K562 (cell line): ENCODE results near the gene VSIG10L2. TPM values are rescaled to one million over a fixed set of nuclear protein-coding genes. Genes with fewer than 3 reads are reported as not detected.

Source experiments
- BRF2 ChIP-seq: IDR thresholded peaks from 3 replicates; pipeline ENCODE4 v1.6.1; 2011; ENCODE audit warnings: borderline replicate concordance, mild to moderate bottlenecking; ENCODE audit not compliant: insufficient read length, insufficient read depth
- CGGBP1 ChIP-seq: fragments of 250-450 bp; sonication (Bioruptor Pico); IDR thresholded peaks from 2 replicates; pipeline ENCODE4 v1.9.0; 2021; ENCODE audit warnings: mild to moderate bottlenecking
- CREM ChIP-seq: IDR thresholded peaks from 2 replicates; pipeline ENCODE4 v1.6.1; 2014; ENCODE audit warnings: antibody characterized with exemption, low read depth
- ETV5 ChIP-seq: sonication (generic); formaldehyde crosslinking; IDR thresholded peaks from 2 replicates; pipeline ENCODE4 v1.4.0; 2020; ENCODE audit warnings: low read depth, mild to moderate bottlenecking, missing genetic modification reagents
- FOXM1 ChIP-seq, 2 experiments: fragments of 450-650 bp in 1 of 2; sonication (generic) in 1 of 2; formaldehyde crosslinking in 1 of 2; IDR thresholded peaks; 2 replicates each; pipeline versions ENCODE4 v1.6.1 to v1.9.0; 2017 to 2022; ENCODE audit warnings: low read depth in 2 of 2, mild to moderate bottlenecking in 2 of 2, missing genetic modification reagents in 1 of 2, moderate library complexity in 1 of 2
- HDAC1 ChIP-seq, 2 experiments: fragments of 450-650 bp; IDR thresholded peaks; 2 replicates each; pipeline ENCODE4 v1.6.1; 2016 to 2017; ENCODE audit warnings: inconsistent platforms in 1 of 2, mild to moderate bottlenecking in 1 of 2, moderate library complexity in 1 of 2
- KAT7 ChIP-seq: sonication (generic); formaldehyde crosslinking; IDR thresholded peaks from 2 replicates; pipeline ENCODE4 v1.8.0; 2022; ENCODE audit warnings: missing genetic modification reagents, mild to moderate bottlenecking, borderline replicate concordance
- NBN ChIP-seq: fragments of 450-650 bp; IDR thresholded peaks from 2 replicates; pipeline ENCODE4 v1.6.1; 2016; ENCODE audit warnings: low read depth, mild to moderate bottlenecking
- RAD51 ChIP-seq: fragments of 450-650 bp; IDR thresholded peaks from 2 replicates; pipeline ENCODE4 v1.7.1; 2016; ENCODE audit warnings: low read depth, mild to moderate bottlenecking, borderline replicate concordance
- RB1 ChIP-seq: fragments of 450-650 bp; IDR thresholded peaks from 2 replicates; pipeline ENCODE4 v1.6.1; 2017; ENCODE audit warnings: low read depth, mild to moderate bottlenecking
- RFX7 ChIP-seq: fragments of 250-450 bp; sonication (Bioruptor Pico); IDR thresholded peaks from 2 replicates; pipeline ENCODE4 v1.5.1; 2021; ENCODE audit warnings: mild to moderate bottlenecking
- SMARCA4 ChIP-seq: fragments of 450-650 bp; IDR thresholded peaks from 2 replicates; pipeline ENCODE4 v1.6.1; 2016
- SMARCC2 ChIP-seq: fragments of 450-650 bp; IDR thresholded peaks from 2 replicates; pipeline ENCODE4 v1.6.1; 2017; ENCODE audit warnings: antibody characterized with exemption, moderate library complexity, mild to moderate bottlenecking, low read depth
- ZBTB34 ChIP-seq: fragments of 250-450 bp; sonication (Bioruptor Pico); IDR thresholded peaks from 2 replicates; pipeline ENCODE4 v1.8.0; 2021; ENCODE audit warnings: mild to moderate bottlenecking, moderate library complexity
- ZNF766 ChIP-seq: fragments of 200-800 bp; sonication (Bioruptor generic); conservative IDR thresholded peaks from 2 replicates; pipeline ENCODE4 v1.6.1; 2016; ENCODE audit warnings: missing genetic modification characterization, missing compliant biosample characterization
- ZNF77 ChIP-seq: fragments of 250-450 bp; sonication (Bioruptor Pico); IDR thresholded peaks from 2 replicates; pipeline ENCODE4 v1.5.0; 2020
- polyA plus RNA-seq, 8 experiments: library from polyadenylated mRNA; depleted of rRNA in 4 of 8; stranded (reverse) in 5 of 8; unstranded in 3 of 8; fragments of >200 nt; fragmentation: Nextera tagmentation in 2 of 8; fragmentation: Illumina TruSeq in 1 of 8; extraction: Ambion mirVana in 2 of 8; extraction: Trizol in 1 of 8; gene quantifications; 2 replicates each; pipeline versions ENCODE4 v1.2.1 to v1.2.3, GENCODE V29; 2011 to 2014; ENCODE audit warnings: inconsistent platforms in 1 of 8, missing spikeins in 1 of 8
- total RNA-seq, 7 experiments: library from RNA; depleted of rRNA in 6 of 7; stranded (reverse); fragments of >200 nt in 6 of 7; fragmentation: Illumina TruSeq in 2 of 7; extraction: Trizol in 2 of 7; gene quantifications; 2 replicates each; pipeline versions ENCODE4 v1.2.1 to v1.2.3, GENCODE V29; 2011 to 2021; ENCODE audit warnings: low replicate concordance in 1 of 7
- TF ChIP-seq, protein P1 (sequence below), 2 experiments: fragments of 450-650 bp; conservative IDR thresholded peaks; 2 replicates each; pipeline ENCODE4 v1.6.1; 2017; ENCODE audit warnings: mild to moderate bottlenecking in 2 of 2, moderate library complexity in 2 of 2
- TF ChIP-seq, protein P2 (sequence below): sonication (generic); formaldehyde crosslinking; IDR thresholded peaks from 2 replicates; pipeline ENCODE4 v1.4.0; 2020; ENCODE audit warnings: mild to moderate bottlenecking, missing genetic modification reagents

VSIG10L2 gene
- total and polyA plus RNA-seq, 9 of the 15 experiments (the other 6 are each of a cell fraction or from before 2014, with no cell fraction given), result not detected

DNA sequence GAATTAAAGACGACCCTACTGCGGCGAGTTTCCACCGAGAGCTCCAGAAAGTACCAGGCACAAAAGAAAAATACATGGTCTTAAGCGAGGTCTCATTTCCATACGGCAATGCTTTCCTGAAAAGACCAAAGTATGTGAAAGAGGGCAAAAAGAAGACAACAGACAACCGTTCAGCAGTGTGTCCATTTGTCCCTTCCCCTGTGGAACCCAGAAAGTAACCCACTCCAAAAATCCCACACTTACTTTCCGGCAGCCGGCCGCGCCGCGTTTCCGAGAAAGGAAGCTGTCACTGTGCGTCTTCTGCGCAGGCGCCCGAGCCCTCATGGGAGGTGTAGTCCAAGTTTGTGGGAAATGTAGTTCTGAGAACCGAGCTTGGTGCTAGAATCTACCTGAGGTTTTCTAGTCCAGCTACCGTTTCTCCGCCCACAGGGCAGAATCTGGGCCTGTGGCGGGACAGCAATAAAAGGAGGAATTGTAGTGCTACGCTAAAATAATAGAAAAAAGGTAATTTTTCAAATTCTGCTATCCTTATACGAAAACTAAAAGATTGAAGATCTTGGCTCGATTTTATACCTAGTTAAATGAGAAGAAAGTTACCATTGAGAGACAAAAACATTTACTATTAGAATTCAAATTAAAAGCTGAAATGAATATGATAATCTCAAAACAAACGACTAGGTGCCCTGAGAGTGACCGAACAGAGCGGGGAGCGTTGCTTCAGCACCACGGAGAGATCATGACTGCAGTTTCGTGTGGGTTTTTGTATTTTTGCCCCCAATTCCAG is 42.7 kb upstream of the VSIG10L2 start, which contains the start of gene PUS3 (continued):
- TF ChIP-seq, protein P1, sequence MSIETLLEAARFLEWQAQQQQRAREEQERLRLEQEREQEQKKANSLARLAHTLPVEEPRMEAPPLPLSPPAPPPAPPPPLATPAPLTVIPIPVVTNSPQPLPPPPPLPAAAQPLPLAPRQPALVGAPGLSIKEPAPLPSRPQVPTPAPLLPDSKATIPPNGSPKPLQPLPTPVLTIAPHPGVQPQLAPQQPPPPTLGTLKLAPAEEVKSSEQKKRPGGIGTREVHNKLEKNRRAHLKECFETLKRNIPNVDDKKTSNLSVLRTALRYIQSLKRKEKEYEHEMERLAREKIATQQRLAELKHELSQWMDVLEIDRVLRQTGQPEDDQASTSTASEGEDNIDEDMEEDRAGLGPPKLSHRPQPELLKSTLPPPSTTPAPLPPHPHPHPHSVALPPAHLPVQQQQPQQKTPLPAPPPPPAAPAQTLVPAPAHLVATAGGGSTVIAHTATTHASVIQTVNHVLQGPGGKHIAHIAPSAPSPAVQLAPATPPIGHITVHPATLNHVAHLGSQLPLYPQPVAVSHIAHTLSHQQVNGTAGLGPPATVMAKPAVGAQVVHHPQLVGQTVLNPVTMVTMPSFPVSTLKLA (conservative IDR thresholded peaks at IDR 0.05), result peak; percentile 44 to 74; a peak in 3 of 4 replicates
- no peak for TF ChIP-seq ZNF77
- no peak for TF ChIP-seq SMARCA4
- TF ChIP-seq, protein P2, sequence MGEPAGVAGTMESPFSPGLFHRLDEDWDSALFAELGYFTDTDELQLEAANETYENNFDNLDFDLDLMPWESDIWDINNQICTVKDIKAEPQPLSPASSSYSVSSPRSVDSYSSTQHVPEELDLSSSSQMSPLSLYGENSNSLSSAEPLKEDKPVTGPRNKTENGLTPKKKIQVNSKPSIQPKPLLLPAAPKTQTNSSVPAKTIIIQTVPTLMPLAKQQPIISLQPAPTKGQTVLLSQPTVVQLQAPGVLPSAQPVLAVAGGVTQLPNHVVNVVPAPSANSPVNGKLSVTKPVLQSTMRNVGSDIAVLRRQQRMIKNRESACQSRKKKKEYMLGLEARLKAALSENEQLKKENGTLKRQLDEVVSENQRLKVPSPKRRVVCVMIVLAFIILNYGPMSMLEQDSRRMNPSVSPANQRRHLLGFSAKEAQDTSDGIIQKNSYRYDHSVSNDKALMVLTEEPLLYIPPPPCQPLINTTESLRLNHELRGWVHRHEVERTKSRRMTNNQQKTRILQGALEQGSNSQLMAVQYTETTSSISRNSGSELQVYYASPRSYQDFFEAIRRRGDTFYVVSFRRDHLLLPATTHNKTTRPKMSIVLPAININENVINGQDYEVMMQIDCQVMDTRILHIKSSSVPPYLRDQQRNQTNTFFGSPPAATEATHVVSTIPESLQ, result no peak
- TF ChIP-seq HDAC1 (IDR thresholded peaks at IDR 0.05), result peak in 1 of 2 experiments; percentile 85; a peak in 2 of 4 replicates
- TF ChIP-seq RB1, result peak; percentile 52; the same call in 1 of the 2 replicates
- peak; percentile 48; the same call in 1 of the 2 replicates for TF ChIP-seq ZNF766 (CRISPR knock-in tag)
- TF ChIP-seq ETV5, result no peak
- no peak for TF ChIP-seq RFX7 (CRISPR knock-in tag)
- TF ChIP-seq BRF2, result no peak
- no peak for TF ChIP-seq KAT7 (CRISPR knock-in tag)
- no peak for TF ChIP-seq CGGBP1 (CRISPR knock-in tag)
- TF ChIP-seq ZBTB34 (CRISPR knock-in tag), result no peak
- peak; percentile 92 for TF ChIP-seq CREM
- TF ChIP-seq FOXM1 (IDR thresholded peaks at IDR 0.05; ENCODE audit: low read depth), result no peak
- TF ChIP-seq FOXM1 (CRISPR knock-in tag; IDR thresholded peaks at IDR 0.05; ENCODE audit: low read depth), result no peak
- no peak for TF ChIP-seq NBN
- TF ChIP-seq SMARCC2, result no peak
- no peak for TF ChIP-seq RAD51
